Tibial artery (tissue), 4 donors: ENCODE measurements around the gene PPP2R3A.
"Not testable (repeated sequence)": the region's sequence is repeated elsewhere in the genome, so short reads cannot be mapped to it uniquely, and the experiment has no call there.

Source experiments
- DNase-seq, 2 donors: peaks; one replicate each; pipeline ENCODE4 v3.0.0-alpha.2; 2019
- H3K27ac ChIP-seq, 2 donors: fragments of 200-600 bp; sonication (generic) in 1 of 2; 1 replicate in 1 of 2; 2 replicates in 1 of 2; pipeline ENCODE4 v1.5.1; 2018 to 2019; ENCODE audit warnings: mild to moderate bottlenecking in 1 of 2
- H3K27me3 ChIP-seq, 2 donors: fragments of 200-600 bp; sonication (generic) in 1 of 2; one replicate each; pipeline versions ENCODE4 v1.5.1 to v1.6.0; 2016 to 2019
- H3K36me3 ChIP-seq, 3 donors: fragments of 200-600 bp; sonication (generic) in 2 of 3; one replicate each; pipeline ENCODE4 v1.5.1; 2016 to 2019; ENCODE audit warnings: mild to moderate bottlenecking in 2 of 3
- H3K4me1 ChIP-seq, 4 donors: fragments of 200-600 bp; sonication (generic) in 2 of 4; 1 replicate in 3 of 4; 2 replicates in 1 of 4; pipeline ENCODE4 v1.5.1; 2016 to 2019
- H3K4me3 ChIP-seq, 2 donors: fragments of 200-600 bp; sonication (generic) in 1 of 2; 1 replicate in 1 of 2; 2 replicates in 1 of 2; pipeline ENCODE4 v1.5.1; 2018 to 2019; ENCODE audit warnings: mild to moderate bottlenecking in 2 of 2
- H3K9me3 ChIP-seq, 3 donors: fragments of 200-600 bp; sonication (generic) in 1 of 3; one replicate each; pipeline ENCODE4 v1.5.1; 2016 to 2019
- CTCF ChIP-seq, 2 experiments: fragments of 200-600 bp in 1 of 2; fragments of 450-650 bp in 1 of 2; IDR thresholded peaks; one replicate each; pipeline ENCODE4 v1.5.1; 2017 to 2019; ENCODE audit warnings: antibody characterized with exemption in 2 of 2, mild to moderate bottlenecking in 1 of 2, moderate library complexity in 1 of 2
- intact Hi-C: fragments of 100-400 bp; cut with DNase I; formaldehyde crosslinking; loops from one replicate; pipeline ENCODE4 v1.15.0; 2023; ENCODE audit warnings: low total_unique reads

PPP2R3A gene

GRCh38 chr3:136141891-136142290, 176.4 kb downstream of the PPP2R3A start:
- intact Hi-C loops: no loop called here
- H3K4me1 ChIP-seq: peaks cover 0 to 27% (median 10%) of the 10 kb centered on the region in 4 donors
- H3K36me3 ChIP-seq: peaks cover 0 to 8% (median 7%) of the 10 kb centered on the region in 3 donors
- no peaks in the 10 kb centered on the region for H3K27me3 ChIP-seq
- no peak for DNase-seq
- no peak overlapping the region for H3K4me3 ChIP-seq
- H3K9me3 ChIP-seq: no peaks in the 10 kb centered on the region
- no peak overlapping the region for H3K27ac ChIP-seq
- no peak for TF ChIP-seq CTCF (IDR thresholded peaks at IDR 0.05)

GRCh38 chr3:136142592-136142991, 177.1 kb downstream of the PPP2R3A start:
- intact Hi-C loops: no loop called here
- H3K27me3 ChIP-seq: no peaks in the 10 kb centered on the region

GRCh38 chr3:136144397-136144796, 178.9 kb downstream of the PPP2R3A start:
- H3K27me3 ChIP-seq, intact Hi-C loops, H3K36me3 ChIP-seq, H3K4me3 ChIP-seq, H3K9me3 ChIP-seq, H3K27ac ChIP-seq, DNase-seq: not testable (repeated sequence)
- peaks cover 0 to 39% (median 11%) of the 10 kb centered on the region in 4 donors for H3K4me1 ChIP-seq

More at GRCh38 chr3:136142592-136142991, 177.1 kb downstream of the PPP2R3A start:
- H3K4me1 ChIP-seq: peaks cover 0 to 33% (median 11%) of the 10 kb centered on the region in 4 donors
- peak overlapping the region in 1 of 2 donors; percentile 5 for H3K27ac ChIP-seq
- H3K36me3 ChIP-seq: peaks cover 0 to 8% (median 7%) of the 10 kb centered on the region in 3 donors
- no peaks in the 10 kb centered on the region for H3K9me3 ChIP-seq
- no peak overlapping the region for H3K4me3 ChIP-seq
- no peak for DNase-seq
- no peak for TF ChIP-seq CTCF (IDR thresholded peaks at IDR 0.05)

GRCh38 chr3:136146981-136147729, 181.6 kb downstream of the PPP2R3A start:
- Histone ChIP-seq H3K4me3 (no peak overlapping the region), H3K36me3 (peaks cover 0 to 21% (median 21%) of the 10 kb centered on the region in 3 donors), H3K9me3 (no peaks in the 10 kb centered on the region), H3K4me1 (peaks cover 0 to 24% (median 12%) of the 10 kb centered on the region in 4 donors), H3K27me3 (no peaks in the 10 kb centered on the region), H3K27ac (no peak overlapping the region)
- no peak for TF ChIP-seq CTCF (IDR thresholded peaks at IDR 0.05)
- no peak for DNase-seq
- intact Hi-C loops: no loop called here

GRCh38 chr3:136149667-136150066, 184.1 kb downstream of the PPP2R3A start:
- TF ChIP-seq CTCF (IDR thresholded peaks at IDR 0.05): no peak
- DNase-seq: no peak
- no peak overlapping the region for H3K4me3 ChIP-seq
- H3K27ac ChIP-seq: no peak overlapping the region
- intact Hi-C loops: no loop called here
- H3K4me1 ChIP-seq: peaks cover 0 to 32% (median 6%) of the 10 kb centered on the region in 4 donors
- no peaks in the 10 kb centered on the region for H3K27me3 ChIP-seq
- H3K36me3 ChIP-seq: peaks cover 0 to 22% (median 18%) of the 10 kb centered on the region in 3 donors
- no peaks in the 10 kb centered on the region for H3K9me3 ChIP-seq

GRCh38 chr3:136151219-136151618, 185.7 kb downstream of the PPP2R3A start:
- H3K36me3 ChIP-seq: peaks cover 0 to 15% (median 15%) of the 10 kb centered on the region in 3 donors
- no peaks in the 10 kb centered on the region for H3K27me3 ChIP-seq
- intact Hi-C loops: no loop called here
- H3K4me3 ChIP-seq: no peak overlapping the region
- no peak for DNase-seq
- no peak overlapping the region for H3K27ac ChIP-seq
- H3K4me1 ChIP-seq: peaks cover 0 to 37% (median 6%) of the 10 kb centered on the region in 4 donors
- no peak for TF ChIP-seq CTCF (IDR thresholded peaks at IDR 0.05)
- H3K9me3 ChIP-seq: no peaks in the 10 kb centered on the region
